GM18868 (cell line): ENCODE results near the gene QSOX2.

Source experiments
- ATAC-seq: cut with Tn5 transposase; IDR thresholded peaks from one replicate; pipeline ENCODE4 v1.9.1; 2021; ENCODE audit warnings: mild to moderate bottlenecking, moderate library complexity; ENCODE audit not compliant: unreplicated experiment

QSOX2 gene

GRCh38 chr9:136192289-136193126 is 53.1 kb downstream of the QSOX2 start:
- ATAC-seq, result no peak

GRCh38 chr9:136191960-136192286 is 53.7 kb downstream of the QSOX2 start:
- no peak for ATAC-seq

GRCh38 chr9:136191099-136191959 is 54.3 kb downstream of the QSOX2 start:
- no peak for ATAC-seq

- no peak for ATAC-seq
These were observed 55.0 kb downstream of the QSOX2 start for GRCh38 chr9:136190656-136191055.

GRCh38 chr9:136190237-136190601 is 55.4 kb downstream of the QSOX2 start:
- ATAC-seq, result no peak

- ATAC-seq, result no peak
These were observed 56.0 kb downstream of the QSOX2 start for GRCh38 chr9:136189394-136190236.

- no peak for ATAC-seq
These were observed 57.7 kb downstream of the QSOX2 start for GRCh38 chr9:136187683-136188586.

- no peak for ATAC-seq
These were observed 58.4 kb downstream of the QSOX2 start for GRCh38 chr9:136187197-136187596.

- no peak for ATAC-seq
These were observed 59.2 kb downstream of the QSOX2 start for GRCh38 chr9:136186386-136186785.

- ATAC-seq, result no peak
These were observed 59.8 kb downstream of the QSOX2 start for GRCh38 chr9:136185596-136186366.

GRCh38 chr9:136185066-136185465 is 60.5 kb downstream of the QSOX2 start:
- ATAC-seq, result no peak

GRCh38 chr9:136182850-136183422 is 62.7 kb downstream of the QSOX2 start:
- ATAC-seq, result no peak

- ATAC-seq, result no peak
These were observed 63.2 kb downstream of the QSOX2 start for GRCh38 chr9:136182420-136182787.

- ATAC-seq, result no peak
These were observed 63.7 kb downstream of the QSOX2 start for GRCh38 chr9:136181784-136182419.

- ATAC-seq, result no peak
These were observed 65.0 kb downstream of the QSOX2 start for GRCh38 chr9:136180586-136180985.

- ATAC-seq, result no peak
These were observed 65.9 kb downstream of the QSOX2 start for GRCh38 chr9:136179761-136180160.

- ATAC-seq, result no peak
These were observed 66.5 kb downstream of the QSOX2 start for GRCh38 chr9:136179101-136179616.

GRCh38 chr9:136178773-136179075 is 66.9 kb downstream of the QSOX2 start:
- no peak for ATAC-seq
